Stimulated activated naive CD8-positive, alpha-beta T cell treated with anti-CD3 and anti-CD28 coated beads, Interleukin-15, amount 100 ng/mL, for 72 hours (primary cell): Measurements from ENCODE around the gene CDT1.

Source experiments
- ATAC-seq: fragments of 150-1000 bp; cut with Tn5 transposase; 2 replicates; pipeline ENCODE4 v1.10.0; 2021; ENCODE audit warnings: mild to moderate bottlenecking, moderate library complexity
- DNase-seq, 2 donors: peaks; one replicate each; pipeline ENCODE4 v3.0.0; 2021 to 2022
- H3K27ac Mint-ChIP-seq, 2 donors: one replicate each; pipeline ENCODE4 v1.8.0; 2022; ENCODE audit warnings: mild to moderate bottlenecking in 2 of 2, mixed read lengths in 2 of 2, moderate library complexity in 2 of 2
- H3K27me3 Mint-ChIP-seq: one replicate; pipeline ENCODE4 v1.8.0; 2022; ENCODE audit warnings: mixed read lengths
- H3K4me1 Mint-ChIP-seq: one replicate; pipeline ENCODE4 v1.8.0; 2022; ENCODE audit warnings: mild to moderate bottlenecking, mixed read lengths
- H3K4me3 Mint-ChIP-seq, 2 donors: one replicate each; pipeline ENCODE4 v1.8.0; 2022; ENCODE audit warnings: mild to moderate bottlenecking in 2 of 2, mixed read lengths in 2 of 2, moderate library complexity in 1 of 2
- H3K9me3 Mint-ChIP-seq, 2 donors: one replicate each; pipeline ENCODE4 v1.8.0; 2022; ENCODE audit warnings: mixed read lengths in 2 of 2

CDT1 gene

DNA sequence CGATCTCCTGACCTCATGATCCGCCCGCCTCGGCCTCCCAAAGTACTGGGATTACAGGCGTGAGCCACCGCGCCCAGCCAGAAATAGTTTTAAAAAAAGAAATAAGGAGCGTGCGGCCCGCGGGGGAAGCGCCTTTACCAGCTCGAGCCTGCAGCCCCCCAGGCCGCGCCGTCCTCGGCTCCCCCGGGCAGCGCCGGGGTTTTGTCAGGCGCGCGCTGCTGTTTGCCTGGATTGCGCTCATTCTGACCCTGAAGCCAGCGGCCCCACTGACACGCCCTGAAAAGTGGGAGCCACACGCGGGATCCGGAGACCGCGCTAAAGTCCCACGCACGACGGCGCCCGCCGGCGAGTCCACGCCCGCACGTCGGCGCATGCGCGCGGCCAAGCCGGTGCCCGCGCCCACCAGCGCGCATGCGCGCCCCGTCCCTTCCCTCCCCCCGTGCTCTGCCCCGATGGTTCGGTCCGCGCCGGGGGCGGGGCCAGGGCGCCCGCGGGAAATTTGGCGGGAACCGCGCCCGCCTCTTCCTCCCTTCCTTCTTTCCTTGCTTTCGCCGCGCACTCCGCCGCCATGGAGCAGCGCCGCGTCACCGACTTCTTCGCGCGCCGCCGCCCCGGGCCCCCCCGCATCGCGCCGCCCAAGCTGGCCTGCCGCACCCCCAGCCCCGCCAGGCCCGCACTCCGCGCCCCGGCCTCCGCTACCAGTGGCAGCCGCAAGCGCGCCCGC is at the start of gene CDT1:
TSS of gene CDT1 (plus strand) at position 526 of the 724 bp plus-strand sequence. CDS start at position 569, 43 bp downstream.
- H3K4me1 Mint-ChIP-seq = peaks cover 66% of the 10 kb centered on the region
- DNase-seq (peak; percentile 87 to 89), ATAC-seq (peak; percentile 53)
- H3K27ac Mint-ChIP-seq = peak within 1 kb of the TSS; percentile 95 to 98
- H3K9me3 Mint-ChIP-seq = no peaks in the 10 kb centered on the region
- no peaks in the 10 kb centered on the region for H3K27me3 Mint-ChIP-seq
- peak within 1 kb of the TSS; percentile 86 to 93 for H3K4me3 Mint-ChIP-seq

DNA sequence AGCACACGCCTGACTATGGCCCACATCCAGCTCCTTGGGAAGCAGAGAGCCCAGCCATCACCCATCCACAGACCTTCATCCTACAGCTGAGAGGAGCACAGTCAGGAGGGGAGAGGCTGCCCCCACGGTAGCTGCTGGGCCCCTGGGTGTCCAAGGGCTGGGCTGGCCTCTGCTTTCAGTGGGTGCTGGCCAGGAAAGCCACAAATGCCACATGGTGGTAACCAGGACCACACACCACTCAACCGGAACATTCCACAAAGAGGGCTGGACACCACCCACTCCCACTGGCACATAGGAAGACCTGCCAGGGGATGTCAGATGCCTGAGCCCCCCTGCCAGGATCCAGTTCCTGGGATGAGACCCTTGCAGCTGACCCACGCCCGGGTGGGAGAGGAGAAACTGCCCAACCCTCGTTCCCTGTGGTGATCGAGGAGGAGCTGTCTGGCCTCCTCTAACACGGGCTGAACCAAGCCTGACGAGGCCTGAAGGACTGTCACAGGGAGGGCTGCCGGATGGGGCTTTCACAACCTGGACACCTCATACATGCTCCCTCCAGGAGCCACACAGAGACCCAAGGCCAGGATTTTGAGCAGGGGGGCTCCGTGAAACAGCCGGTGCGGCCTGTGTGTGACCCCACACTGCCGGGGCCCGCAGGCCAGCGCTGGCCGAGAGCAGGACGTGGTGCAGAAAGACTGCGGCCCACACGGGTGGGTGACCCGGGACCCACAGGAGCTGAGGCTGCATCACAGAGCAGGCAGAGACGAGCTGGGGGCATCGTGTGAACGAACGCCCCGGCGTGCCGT is 49.3 kb upstream of the CDT1 start:
- H3K4me1 Mint-ChIP-seq = peaks cover 5% of the 10 kb centered on the region
- H3K4me3 Mint-ChIP-seq = no peak overlapping the region
- no peaks in the 10 kb centered on the region for H3K27me3 Mint-ChIP-seq
- no peaks in the 10 kb centered on the region for H3K9me3 Mint-ChIP-seq
- DNase-seq (no peak), ATAC-seq (no peak)
- H3K27ac Mint-ChIP-seq = no peak overlapping the region

DNA sequence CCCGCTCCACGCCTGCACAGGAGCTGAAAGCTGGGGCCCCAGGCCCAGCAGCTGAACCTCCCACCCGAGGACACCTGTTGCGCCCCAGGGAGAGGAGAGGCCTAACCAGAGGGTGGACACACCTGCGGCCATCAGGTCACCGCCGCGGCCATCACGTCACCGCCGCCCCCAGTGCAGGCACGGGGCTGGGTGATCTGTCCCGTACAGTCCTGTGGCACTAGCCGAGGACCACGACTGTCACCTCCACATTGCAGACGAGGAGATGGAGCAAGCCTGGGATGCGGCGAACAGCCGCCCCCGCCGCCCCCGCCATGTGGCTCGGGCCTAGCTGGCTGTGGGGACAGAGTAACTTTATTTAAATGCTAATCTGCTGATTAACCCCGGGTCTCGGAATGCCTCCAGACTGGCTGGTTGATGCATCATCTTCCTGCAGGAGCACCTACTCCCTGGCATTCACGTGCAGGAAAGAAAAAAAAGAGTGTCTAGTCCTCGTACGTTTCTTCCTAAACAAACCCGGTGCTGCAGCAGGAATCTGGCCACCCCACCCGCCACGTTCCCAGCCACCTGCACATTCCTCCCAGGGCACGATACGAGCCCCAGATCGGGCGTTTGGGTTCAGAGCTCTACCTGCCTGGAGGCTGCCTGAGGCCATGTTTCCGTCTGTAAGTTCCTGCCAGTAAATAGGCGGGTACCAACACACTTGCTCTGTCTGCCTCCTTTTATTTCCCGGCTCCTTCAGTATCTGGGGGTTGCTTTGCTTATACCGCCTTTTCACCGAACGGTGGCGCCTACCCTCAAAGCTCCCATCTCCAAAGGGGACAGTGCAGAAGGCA is 48.5 kb upstream of the CDT1 start:
- Mint-ChIP-seq H3K27ac (no peak overlapping the region), H3K4me1 (peaks cover 9% of the 10 kb centered on the region)

DNA sequence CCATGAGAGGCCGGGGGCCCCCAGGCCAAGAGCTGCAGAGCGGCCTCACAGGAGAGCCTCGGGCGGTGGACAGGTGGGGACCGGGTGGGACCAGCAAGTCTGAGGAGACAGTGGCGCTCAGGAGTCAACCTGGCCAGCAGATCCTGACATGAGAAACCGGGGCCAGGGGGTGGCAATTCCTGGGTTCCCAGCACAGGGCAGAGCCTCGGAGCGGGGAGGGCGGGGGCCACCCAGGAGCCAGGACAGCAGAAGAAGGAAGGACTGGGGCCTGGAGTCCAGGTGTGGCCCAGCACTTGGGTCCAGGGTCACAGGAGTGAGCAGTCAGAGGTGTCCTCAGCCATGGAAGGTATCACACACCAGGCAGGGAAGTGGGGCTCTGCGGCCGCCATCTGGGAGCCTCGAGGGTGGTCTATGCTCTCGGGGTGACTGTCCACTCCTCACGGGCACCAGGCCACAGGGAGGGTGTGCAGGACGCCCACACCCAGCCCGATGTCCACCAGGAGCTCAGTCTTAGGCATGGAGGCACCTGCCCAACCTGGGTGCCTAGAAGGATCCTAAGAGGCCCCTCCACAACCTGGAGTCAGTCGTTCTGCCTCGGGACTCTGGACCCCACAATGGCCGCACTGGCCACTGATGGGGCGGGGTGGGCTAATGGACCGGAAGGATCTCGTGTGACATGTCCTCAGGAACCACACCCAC is 47.7 kb upstream of the CDT1 start:
- Mint-ChIP-seq H3K4me3 (no peak overlapping the region), H3K27me3 (no peaks in the 10 kb centered on the region), H3K4me1 (peaks cover 9% of the 10 kb centered on the region), H3K27ac (no peak overlapping the region), H3K9me3 (no peaks in the 10 kb centered on the region)
- DNase-seq = no peak
- no peak for ATAC-seq

More for the DNA sequence above, 48.5 kb upstream of the CDT1 start:
- Mint-ChIP-seq H3K9me3 (no peaks in the 10 kb centered on the region), H3K4me3 (no peak overlapping the region), H3K27me3 (no peaks in the 10 kb centered on the region)
- ATAC-seq = no peak
- DNase-seq = no peak

DNA sequence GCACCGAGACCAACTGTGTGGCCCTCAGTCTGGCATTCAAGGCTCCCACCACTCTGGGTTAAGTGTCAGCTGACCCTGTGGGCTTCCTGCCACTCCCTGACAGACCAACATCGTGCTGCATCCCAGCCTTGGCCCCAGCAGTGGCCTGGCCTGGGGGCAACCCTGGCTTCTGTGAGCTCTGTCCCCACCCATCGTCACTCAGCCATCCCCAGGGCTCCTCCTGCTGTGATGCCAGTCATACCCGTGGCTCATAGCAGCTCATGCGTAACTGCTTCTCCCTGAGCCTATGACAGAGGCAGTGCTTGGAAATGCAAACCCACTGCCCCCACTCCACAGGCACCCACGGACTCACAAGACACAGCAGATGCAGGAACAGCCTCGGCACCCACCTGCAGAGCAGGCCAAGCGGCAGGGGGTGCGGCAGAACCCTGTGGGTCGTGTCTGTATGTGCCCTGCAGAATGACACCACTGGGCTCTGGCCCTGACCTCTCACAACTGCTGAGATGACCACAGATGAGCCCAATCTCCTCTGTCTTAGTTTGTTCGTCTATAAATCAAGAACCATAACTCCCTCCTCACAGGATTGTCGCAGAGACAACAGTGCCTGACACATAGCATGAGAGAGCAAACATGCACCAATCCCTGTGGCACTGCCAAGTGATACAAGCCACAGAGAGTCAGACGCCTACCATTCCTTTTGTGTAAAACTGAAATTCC is 45.2 kb upstream of the CDT1 start:
- peaks cover 9% of the 10 kb centered on the region for H3K4me1 Mint-ChIP-seq
- no peak overlapping the region for H3K27ac Mint-ChIP-seq
- no peak overlapping the region for H3K4me3 Mint-ChIP-seq
- DNase-seq (no peak), ATAC-seq (no peak)
- no peaks in the 10 kb centered on the region for H3K27me3 Mint-ChIP-seq
- H3K9me3 Mint-ChIP-seq = no peaks in the 10 kb centered on the region

DNA sequence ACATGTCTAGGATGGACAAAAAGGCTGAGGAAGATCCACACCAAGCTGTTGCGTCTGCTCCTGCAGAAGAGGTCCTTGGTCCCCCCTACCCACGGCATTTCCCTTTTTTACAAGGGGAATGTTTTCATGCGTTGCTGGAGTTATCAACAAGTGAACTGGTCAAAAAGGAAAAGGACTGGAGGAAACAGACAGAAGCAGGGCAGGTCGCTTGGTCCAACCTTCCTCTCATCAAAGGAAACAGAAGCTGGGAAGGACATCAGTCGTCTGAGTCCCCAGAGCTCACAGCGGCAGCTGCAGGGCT is 44.7 kb upstream of the CDT1 start:
- no peaks in the 10 kb centered on the region for H3K27me3 Mint-ChIP-seq
- no peak for ATAC-seq
- DNase-seq = no peak
- H3K9me3 Mint-ChIP-seq = no peaks in the 10 kb centered on the region
- no peak overlapping the region for H3K4me3 Mint-ChIP-seq
- H3K27ac Mint-ChIP-seq = no peak overlapping the region
- peaks cover 9% of the 10 kb centered on the region for H3K4me1 Mint-ChIP-seq

DNA sequence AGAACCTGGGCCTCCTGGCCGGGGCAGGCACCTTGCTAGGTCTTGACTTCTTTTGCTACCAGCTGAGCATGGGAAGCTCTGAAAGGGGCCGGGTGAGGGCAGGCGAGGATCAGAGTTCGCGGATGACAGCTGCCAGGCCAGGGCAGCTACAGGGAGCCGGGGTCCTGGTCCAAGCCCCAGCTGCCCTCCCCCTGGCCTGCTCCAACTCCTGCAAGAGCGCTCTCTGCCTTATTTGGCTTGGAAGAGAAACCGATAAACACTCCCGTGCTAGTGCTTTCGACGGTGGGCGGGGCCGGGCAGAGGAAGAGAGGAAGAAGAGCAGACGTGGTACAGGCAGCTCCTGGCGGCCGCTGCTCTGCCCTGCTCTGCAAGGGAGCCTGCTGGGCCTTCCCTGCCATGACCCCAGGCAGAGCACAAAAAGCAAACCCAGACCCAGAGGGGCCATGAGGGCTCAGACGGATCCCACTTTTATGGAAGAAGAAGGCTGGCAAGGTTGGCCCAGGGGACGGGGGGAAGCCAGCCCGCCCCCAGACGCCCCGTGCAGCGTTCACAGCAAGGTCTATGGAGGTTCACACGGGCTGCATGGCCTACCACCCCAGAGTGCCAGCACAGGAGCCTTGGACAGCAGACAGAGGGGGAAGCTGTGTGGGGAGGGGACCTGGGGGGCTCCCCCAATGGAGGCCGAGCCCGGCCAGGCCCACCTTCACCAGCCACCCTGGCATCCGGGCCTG is 44.2 kb upstream of the CDT1 start:
- Mint-ChIP-seq H3K27ac (no peak overlapping the region), H3K9me3 (no peaks in the 10 kb centered on the region), H3K4me3 (peak overlapping the region in 1 of 2 donors; percentile 60), H3K4me1 (peaks cover 9% of the 10 kb centered on the region), H3K27me3 (no peaks in the 10 kb centered on the region)
- ATAC-seq = peak; percentile 67
- no peak for DNase-seq

DNA sequence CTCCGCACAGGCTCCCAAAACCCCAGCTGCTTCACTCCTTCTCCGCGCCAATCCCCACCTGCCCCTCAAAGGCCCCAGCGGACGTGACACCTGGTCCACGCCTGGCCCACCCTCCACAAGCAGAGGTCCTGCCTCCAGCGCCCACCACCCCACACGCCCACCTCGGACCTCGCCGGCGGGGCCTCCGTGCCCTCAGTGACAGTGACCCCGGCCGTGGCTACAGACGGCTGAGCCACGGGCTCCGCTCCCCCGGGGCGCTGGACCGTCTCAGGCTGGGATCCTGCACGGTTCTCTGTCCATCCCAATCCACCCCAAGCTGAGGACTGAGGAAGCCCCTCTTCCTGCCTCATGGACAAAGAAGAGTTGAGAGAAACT is 43.6 kb upstream of the CDT1 start:
- ATAC-seq (peak; percentile 6), DNase-seq (no peak)
- H3K27me3 Mint-ChIP-seq = no peaks in the 10 kb centered on the region
- no peak overlapping the region for H3K4me3 Mint-ChIP-seq
- H3K27ac Mint-ChIP-seq = peak overlapping the region in 1 of 2 donors; percentile 63
- H3K4me1 Mint-ChIP-seq = peaks cover 9% of the 10 kb centered on the region
- no peaks in the 10 kb centered on the region for H3K9me3 Mint-ChIP-seq

DNA sequence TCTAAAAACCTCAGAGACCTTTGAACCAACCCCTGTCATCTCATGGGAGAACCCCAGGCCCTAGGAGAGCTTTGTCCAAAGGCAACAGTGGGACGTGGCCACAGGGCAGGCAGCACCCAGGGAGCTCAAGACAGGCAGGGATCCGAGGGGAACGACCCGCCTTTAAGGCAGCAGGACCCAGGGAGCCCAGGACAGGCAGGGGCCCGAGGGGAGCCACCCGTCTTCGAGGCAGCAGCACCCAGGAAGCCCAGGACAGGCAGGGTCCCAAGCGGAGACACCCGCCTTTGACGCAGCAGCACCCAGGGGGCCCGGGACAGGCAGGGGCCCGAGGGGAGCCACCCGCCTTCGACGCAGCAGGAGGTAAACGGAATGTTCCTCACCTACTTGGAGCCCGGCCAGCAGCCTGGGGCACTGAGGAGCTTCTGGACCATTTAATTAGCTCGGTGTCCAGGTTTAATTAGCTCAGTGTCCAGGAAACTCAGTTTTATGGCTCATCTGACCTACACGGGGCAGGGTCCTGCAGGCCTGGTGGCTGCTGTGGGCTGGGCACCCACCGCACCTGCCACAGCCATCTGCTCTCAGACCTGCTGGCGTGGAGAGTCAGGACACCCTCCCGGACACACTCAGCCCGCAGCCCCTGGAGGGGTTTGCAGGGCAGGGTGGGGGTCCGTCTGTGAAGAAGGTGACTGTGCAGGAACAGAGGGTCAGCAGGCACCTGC is 43.0 kb upstream of the CDT1 start:
- Mint-ChIP-seq H3K4me1 (peaks cover 9% of the 10 kb centered on the region), H3K27ac (no peak overlapping the region), H3K9me3 (no peaks in the 10 kb centered on the region), H3K4me3 (no peak overlapping the region), H3K27me3 (no peaks in the 10 kb centered on the region)
- no peak for ATAC-seq
- no peak for DNase-seq

DNA sequence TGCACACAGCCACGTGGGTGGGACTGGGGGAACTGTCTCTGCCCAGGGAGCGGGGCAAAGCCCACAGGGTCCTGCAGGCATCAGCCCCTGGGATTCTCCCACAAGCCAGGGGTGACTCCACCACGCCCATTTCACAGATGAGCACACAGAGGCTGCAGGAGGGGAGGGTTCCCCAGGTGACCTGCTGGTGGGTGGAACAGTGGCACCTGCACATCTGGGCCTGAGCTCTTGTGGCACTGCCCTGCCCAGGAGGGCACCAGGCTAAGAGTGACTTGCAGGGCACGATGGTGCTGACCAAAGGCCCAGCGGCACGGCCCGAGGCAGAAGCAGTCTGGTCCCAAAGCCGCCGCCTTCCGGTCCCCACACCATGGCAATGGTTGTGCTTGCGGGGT is 42.5 kb upstream of the CDT1 start:
- no peaks in the 10 kb centered on the region for H3K9me3 Mint-ChIP-seq
- no peak overlapping the region for H3K4me3 Mint-ChIP-seq

DNA sequence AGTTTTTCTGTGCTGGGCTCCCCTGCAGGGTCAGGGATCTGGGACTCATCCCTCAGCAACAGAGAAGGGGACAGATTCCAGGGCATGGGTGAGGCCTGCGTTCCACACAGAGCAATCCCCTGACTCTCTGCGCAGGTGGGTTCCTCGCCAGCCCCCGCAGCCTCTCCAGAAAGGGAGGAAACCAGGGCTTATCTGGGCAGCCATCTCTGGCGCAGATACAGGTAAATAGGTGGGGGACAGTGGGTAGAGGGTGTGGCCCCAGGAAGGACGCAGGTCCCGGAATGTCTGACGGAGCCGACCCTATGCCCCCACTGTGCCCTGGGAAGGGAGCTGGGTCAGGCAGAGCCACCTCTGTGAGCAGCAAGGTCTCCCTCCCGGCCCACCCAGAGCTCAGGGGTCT is 41.8 kb upstream of the CDT1 start:
- no peak for DNase-seq
- Mint-ChIP-seq H3K4me1 (peaks cover 21% of the 10 kb centered on the region), H3K27me3 (no peaks in the 10 kb centered on the region), H3K27ac (no peak overlapping the region), H3K9me3 (no peaks in the 10 kb centered on the region), H3K4me3 (no peak overlapping the region)
- no peak for ATAC-seq

More for the DNA sequence above, 42.5 kb upstream of the CDT1 start:
- H3K27ac Mint-ChIP-seq = no peak overlapping the region
- ATAC-seq = no peak
- no peak for DNase-seq
- peaks cover 14% of the 10 kb centered on the region for H3K4me1 Mint-ChIP-seq
- no peaks in the 10 kb centered on the region for H3K27me3 Mint-ChIP-seq

DNA sequence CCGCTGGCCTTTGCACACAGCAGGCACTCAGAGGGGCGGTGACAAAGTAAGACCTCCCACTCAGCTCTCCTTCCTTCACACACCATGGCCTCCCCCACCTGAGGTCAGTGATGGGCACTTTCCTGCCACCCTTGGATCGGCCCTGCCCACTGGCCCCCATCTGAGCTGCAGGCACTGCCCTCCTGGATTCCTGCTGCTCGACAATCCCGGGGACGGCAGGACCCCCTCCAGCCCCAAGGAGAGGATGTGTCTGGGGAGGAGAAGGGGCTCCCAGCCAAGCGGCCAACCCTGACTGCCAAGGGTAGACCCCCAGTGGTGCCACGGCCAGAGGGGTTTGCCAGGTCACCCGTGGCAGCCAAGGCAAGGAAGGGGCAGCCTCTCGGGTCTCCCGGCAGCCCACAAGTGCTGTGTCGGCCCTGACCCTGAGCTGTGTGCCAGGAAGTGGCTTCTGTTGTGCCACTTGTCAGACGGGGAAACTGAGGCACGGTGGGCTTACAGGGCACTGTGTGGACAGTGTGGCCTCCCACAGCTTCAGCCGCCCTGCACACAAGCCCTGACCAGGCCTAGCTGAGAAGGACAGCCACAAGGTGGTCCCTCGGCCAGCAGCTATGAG is 41.2 kb upstream of the CDT1 start:
- Mint-ChIP-seq H3K27me3 (no peaks in the 10 kb centered on the region), H3K4me1 (peaks cover 27% of the 10 kb centered on the region), H3K27ac (no peak overlapping the region), H3K9me3 (no peaks in the 10 kb centered on the region), H3K4me3 (no peak overlapping the region)
- no peak for ATAC-seq
- no peak for DNase-seq

DNA sequence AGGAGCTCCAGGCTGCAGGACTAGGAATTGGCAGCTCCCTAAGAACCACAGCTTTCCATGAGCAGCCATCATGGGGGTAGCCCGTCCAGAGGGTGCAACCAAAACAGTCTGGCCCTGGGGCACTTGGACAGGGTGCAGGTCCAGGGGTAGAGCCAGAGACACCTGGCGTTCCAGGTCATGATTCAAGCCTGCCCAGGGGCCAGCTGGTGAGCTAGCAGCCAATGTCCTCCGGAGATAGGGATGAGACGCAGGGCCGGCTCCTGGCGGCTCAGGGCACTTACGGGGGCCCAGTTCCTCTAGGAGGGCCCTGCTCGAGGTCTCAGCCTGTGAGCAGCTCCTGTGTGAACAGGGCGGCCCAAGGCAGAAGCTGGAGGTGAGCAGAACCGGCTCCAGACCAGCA is 40.6 kb upstream of the CDT1 start:
- H3K27ac Mint-ChIP-seq = no peak overlapping the region
- H3K9me3 Mint-ChIP-seq = no peaks in the 10 kb centered on the region
- no peak overlapping the region for H3K4me3 Mint-ChIP-seq
- DNase-seq (no peak), ATAC-seq (no peak)
- H3K27me3 Mint-ChIP-seq = no peaks in the 10 kb centered on the region
- peaks cover 32% of the 10 kb centered on the region for H3K4me1 Mint-ChIP-seq
